Tibial artery (tissue), 4 donors: ENCODE data around the gene BTBD16.
A peak's percentile ranks its signal among the peaks of the same experiment; 100 is the strongest.

Experiments
- DNase-seq, 2 donors: peaks; one replicate each; pipeline ENCODE4 v3.0.0-alpha.2; 2019
- H3K27ac ChIP-seq, 2 donors: fragments of 200-600 bp; sonication (generic) in 1 of 2; 1 replicate in 1 of 2; 2 replicates in 1 of 2; pipeline ENCODE4 v1.5.1; 2018 to 2019; ENCODE audit warnings: mild to moderate bottlenecking in 1 of 2
- H3K27me3 ChIP-seq, 2 donors: fragments of 200-600 bp; sonication (generic) in 1 of 2; one replicate each; pipeline versions ENCODE4 v1.5.1 to v1.6.0; 2016 to 2019
- H3K36me3 ChIP-seq, 3 donors: fragments of 200-600 bp; sonication (generic) in 2 of 3; one replicate each; pipeline ENCODE4 v1.5.1; 2016 to 2019; ENCODE audit warnings: mild to moderate bottlenecking in 2 of 3
- H3K4me1 ChIP-seq, 4 donors: fragments of 200-600 bp; sonication (generic) in 2 of 4; 1 replicate in 3 of 4; 2 replicates in 1 of 4; pipeline ENCODE4 v1.5.1; 2016 to 2019
- H3K4me3 ChIP-seq, 2 donors: fragments of 200-600 bp; sonication (generic) in 1 of 2; 1 replicate in 1 of 2; 2 replicates in 1 of 2; pipeline ENCODE4 v1.5.1; 2018 to 2019; ENCODE audit warnings: mild to moderate bottlenecking in 2 of 2
- H3K9me3 ChIP-seq, 3 donors: fragments of 200-600 bp; sonication (generic) in 1 of 3; one replicate each; pipeline ENCODE4 v1.5.1; 2016 to 2019
- CTCF ChIP-seq, 2 experiments: fragments of 200-600 bp in 1 of 2; fragments of 450-650 bp in 1 of 2; IDR thresholded peaks; one replicate each; pipeline ENCODE4 v1.5.1; 2017 to 2019; ENCODE audit warnings: antibody characterized with exemption in 2 of 2, mild to moderate bottlenecking in 1 of 2, moderate library complexity in 1 of 2
- intact Hi-C: fragments of 100-400 bp; cut with DNase I; formaldehyde crosslinking; loops from one replicate; pipeline ENCODE4 v1.15.0; 2023; ENCODE audit warnings: low total_unique reads

BTBD16 gene

GRCh38 chr10:122243550-122243949, 27.5 kb upstream of the BTBD16 start:
- Histone ChIP-seq H3K4me3 (no peak overlapping the region), H3K36me3 (peaks cover 46 to 85% (median 59%) of the 10 kb centered on the region in 3 donors), H3K9me3 (no peaks in the 10 kb centered on the region), H3K4me1 (no peaks in the 10 kb centered on the region), H3K27me3 (no peaks in the 10 kb centered on the region), H3K27ac (no peak overlapping the region)
- intact Hi-C loops = no loop called here
- no peak for TF ChIP-seq CTCF (IDR thresholded peaks at IDR 0.05)
- DNase-seq = peak in 1 of 2 donors; percentile 15

GRCh38 chr10:122244001-122244975, 26.8 kb upstream of the BTBD16 start:
- intact Hi-C loops = no loop called here
- no peak for TF ChIP-seq CTCF (IDR thresholded peaks at IDR 0.05)
- no peak overlapping the region for H3K4me3 ChIP-seq
- H3K36me3 ChIP-seq = peaks cover 46 to 85% (median 59%) of the 10 kb centered on the region in 3 donors
- H3K4me1 ChIP-seq = no peaks in the 10 kb centered on the region
- DNase-seq = peak in 1 of 2 donors; percentile 54
- H3K27ac ChIP-seq = no peak overlapping the region
- no peaks in the 10 kb centered on the region for H3K9me3 ChIP-seq
- no peaks in the 10 kb centered on the region for H3K27me3 ChIP-seq

- Histone ChIP-seq H3K27ac (no peak overlapping the region), H3K9me3 (no peaks in the 10 kb centered on the region), H3K36me3 (peaks cover 52 to 85% (median 68%) of the 10 kb centered on the region in 3 donors), H3K27me3 (no peaks in the 10 kb centered on the region), H3K4me3 (no peak overlapping the region), H3K4me1 (no peaks in the 10 kb centered on the region)
- no peak for DNase-seq
- TF ChIP-seq CTCF (IDR thresholded peaks at IDR 0.05) = no peak
- intact Hi-C loops = no loop called here
Observed at GRCh38 chr10:122245136-122245535, 26.0 kb upstream of the BTBD16 start.

- no peaks in the 10 kb centered on the region for H3K27me3 ChIP-seq
- DNase-seq = peak in 1 of 2 donors; percentile 53
- H3K4me3 ChIP-seq = no peak overlapping the region
- H3K9me3 ChIP-seq = no peaks in the 10 kb centered on the region
- no peaks in the 10 kb centered on the region for H3K4me1 ChIP-seq
- H3K36me3 ChIP-seq = peaks cover 52 to 82% (median 72%) of the 10 kb centered on the region in 3 donors
- no peak for TF ChIP-seq CTCF (IDR thresholded peaks at IDR 0.05)
- H3K27ac ChIP-seq = no peak overlapping the region
- intact Hi-C loops = no loop called here
Observed at GRCh38 chr10:122245897-122246296, 25.2 kb upstream of the BTBD16 start.

- no peak for TF ChIP-seq CTCF (IDR thresholded peaks at IDR 0.05)
- intact Hi-C loops = no loop called here
- no peak overlapping the region for H3K4me3 ChIP-seq
Observed at GRCh38 chr10:122246830-122247520, 24.1 kb upstream of the BTBD16 start.

More at GRCh38 chr10:122246830-122247520, 24.1 kb upstream of the BTBD16 start:
- Histone ChIP-seq H3K27ac (no peak overlapping the region), H3K27me3 (no peaks in the 10 kb centered on the region), H3K9me3 (no peaks in the 10 kb centered on the region), H3K36me3 (peaks cover 44 to 82% (median 62%) of the 10 kb centered on the region in 3 donors), H3K4me1 (no peaks in the 10 kb centered on the region)
- DNase-seq = peak in 1 of 2 donors; percentile 54
